Pulmonary artery endothelial cell (primary cell): ENCODE data around the gene TAF1C. TPM values are rescaled to one million over a fixed set of nuclear protein-coding genes. Genes with fewer than 3 reads are reported as not detected.
"Not testable (repeated sequence)": the region's sequence is repeated elsewhere in the genome, so short reads cannot be mapped to it uniquely, and the experiment has no call there.

ENCODE experiments used
- DNase-seq: peaks from one replicate; pipeline ENCODE4 v3.0.0-alpha.2; 2011; ENCODE audit warnings: low read depth, low spot score
- total RNA-seq: library from RNA; depleted of rRNA; stranded (reverse); fragments of >200 nt; gene quantifications from 2 replicates; pipeline ENCODE4 v1.2.3, GENCODE V29; 2014

TAF1C gene
- total RNA-seq = 13.8 and 21.9 TPM in 2 replicates

DNA sequence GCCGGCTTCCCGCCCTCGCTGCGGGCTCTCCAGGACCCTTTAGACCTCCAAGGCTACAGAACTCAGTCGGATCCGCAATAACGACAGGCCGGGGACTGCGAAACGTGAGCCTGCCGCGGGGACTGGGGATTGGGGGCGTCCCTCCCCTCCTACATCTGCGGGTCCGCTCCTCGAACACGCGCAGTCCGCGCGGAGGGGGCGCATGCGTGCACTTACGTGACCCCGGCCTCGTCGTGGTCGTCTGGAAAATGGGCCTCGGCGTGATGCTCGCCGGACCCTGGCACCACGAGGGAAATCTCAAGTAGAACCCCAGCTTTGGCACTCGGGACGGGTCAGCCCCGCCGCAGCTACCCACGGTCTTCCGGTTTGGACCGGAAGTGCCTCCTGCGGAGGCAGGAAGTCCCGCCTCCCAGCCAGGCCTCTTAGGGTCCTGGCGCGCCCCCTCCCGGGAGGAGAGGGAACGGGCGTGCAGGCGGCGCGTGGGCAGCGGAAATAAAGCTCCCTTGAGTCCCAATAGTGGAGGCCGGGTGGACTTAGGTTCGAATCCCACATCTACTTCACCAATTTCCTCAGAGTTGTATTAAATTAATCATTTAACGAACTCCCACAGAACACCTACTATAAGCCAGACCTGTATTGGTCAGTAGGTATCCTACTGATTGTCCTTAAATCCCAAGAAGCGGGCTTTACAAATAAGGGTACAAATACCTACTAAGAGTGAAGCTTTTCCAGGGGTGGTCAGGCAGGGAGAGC, at the start of gene TAF1C:
Gene TAF1C, minus strand, starts transcription at position 373 of the 753 bp plus-strand sequence. CDS start 2,069 bp downstream, outside the sequence.
- peak; percentile 78 for DNase-seq

DNA sequence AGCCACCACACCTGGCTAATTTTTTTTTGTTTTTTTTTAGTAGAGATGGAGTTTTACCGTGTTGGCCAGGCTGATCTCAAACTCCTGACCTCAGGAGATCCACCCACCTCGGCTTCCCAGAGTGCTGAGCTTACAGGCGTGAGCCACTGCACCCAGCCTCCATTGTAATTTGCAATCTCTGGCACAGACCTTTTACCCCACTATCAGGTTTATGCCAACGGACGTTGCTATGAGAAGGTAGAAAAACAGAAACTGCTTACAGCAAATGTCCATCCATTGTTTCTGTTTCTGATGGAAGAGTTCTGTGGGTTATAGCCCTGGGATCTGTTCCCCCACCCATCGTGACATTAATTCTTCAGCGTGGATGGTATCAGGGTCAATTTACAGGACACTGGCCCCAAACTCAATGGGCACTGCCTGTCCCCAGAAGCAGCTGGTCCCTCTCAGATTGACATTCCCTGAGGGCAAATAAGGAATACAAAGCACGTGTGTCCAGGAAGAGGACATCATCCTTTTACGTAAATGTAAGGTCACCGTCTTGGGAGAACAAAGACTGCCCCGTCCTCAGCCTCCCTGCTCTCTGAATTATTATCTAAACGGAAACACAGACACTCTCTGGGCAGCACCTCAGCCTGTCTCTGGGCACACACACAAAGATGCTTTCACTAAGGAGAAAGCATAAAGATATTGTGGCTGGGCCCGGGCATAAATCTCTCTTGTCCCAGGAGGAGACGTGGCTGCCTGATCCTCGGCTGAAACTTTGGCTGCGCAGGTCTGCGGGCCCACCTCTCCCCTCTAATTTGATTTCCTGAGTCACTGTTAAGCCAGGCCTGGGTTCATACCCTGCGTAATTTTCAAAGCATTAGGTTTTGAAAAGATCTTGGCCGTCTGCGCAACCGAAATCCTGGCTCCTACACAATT, 47.7 kb upstream of the TAF1C start:
- no peak for DNase-seq

GRCh38 chr16:84233748-84234147, 46.9 kb upstream of the TAF1C start:
- no peak for DNase-seq

- DNase-seq = no peak
Measured at GRCh38 chr16:84232969-84233368, 46.1 kb upstream of the TAF1C start.

GRCh38 chr16:84232060-84232459, 45.2 kb upstream of the TAF1C start:
- no peak for DNase-seq

DNA sequence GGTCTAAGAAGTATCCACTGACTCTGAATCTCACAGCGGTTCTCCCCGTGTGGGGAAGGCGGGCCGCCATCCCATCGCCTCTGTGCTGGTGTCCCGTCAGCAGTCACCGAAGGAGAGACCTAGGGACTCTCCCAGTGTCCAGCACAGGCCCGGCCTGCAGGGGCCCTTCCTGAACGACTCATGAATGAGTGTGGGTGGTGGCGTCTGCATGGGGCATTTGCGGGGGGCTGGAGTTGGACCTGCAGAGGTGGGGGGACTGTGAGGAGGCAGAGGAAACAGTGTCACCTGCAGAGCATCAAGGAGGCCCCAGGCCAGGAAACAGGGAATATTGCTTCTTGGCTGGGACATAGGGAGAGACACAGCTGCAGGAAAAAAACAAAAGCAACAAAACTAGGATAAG, 42.6 kb upstream of the TAF1C start:
- no peak for DNase-seq

DNA sequence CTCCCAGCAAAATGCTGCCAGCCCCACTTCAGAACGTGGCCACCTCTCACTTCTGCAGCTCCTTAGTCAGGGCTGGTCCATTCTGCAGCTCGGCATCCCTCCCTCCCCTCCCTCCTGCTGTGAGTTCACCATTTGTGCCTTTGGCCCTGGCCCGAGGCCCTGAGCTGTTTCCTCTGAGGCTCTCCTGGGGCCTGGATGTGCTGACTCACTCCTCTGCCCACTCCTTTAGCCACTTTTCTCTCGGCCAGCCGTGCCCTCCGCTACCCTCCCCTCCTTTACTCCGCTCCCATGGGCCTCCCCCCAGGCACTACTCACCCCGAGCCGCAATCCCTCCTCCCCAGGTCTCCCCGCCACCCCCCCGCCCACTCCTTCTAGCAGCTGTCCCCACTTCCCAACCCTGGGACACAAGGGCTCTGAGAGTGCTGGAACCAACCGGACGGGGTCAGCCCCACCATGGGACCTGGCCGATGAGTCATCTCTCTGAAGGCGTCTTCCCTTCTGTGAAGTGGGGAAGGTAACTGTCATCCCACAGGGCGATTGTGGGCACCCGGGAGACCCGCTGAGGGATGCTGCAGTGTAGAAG, 41.5 kb upstream of the TAF1C start:
- peak; percentile 46 for DNase-seq

GRCh38 chr16:84227548-84227947, 40.7 kb upstream of the TAF1C start:
- no peak for DNase-seq

- no peak for DNase-seq
Measured at GRCh38 chr16:84226026-84226425, 39.2 kb upstream of the TAF1C start.

DNA sequence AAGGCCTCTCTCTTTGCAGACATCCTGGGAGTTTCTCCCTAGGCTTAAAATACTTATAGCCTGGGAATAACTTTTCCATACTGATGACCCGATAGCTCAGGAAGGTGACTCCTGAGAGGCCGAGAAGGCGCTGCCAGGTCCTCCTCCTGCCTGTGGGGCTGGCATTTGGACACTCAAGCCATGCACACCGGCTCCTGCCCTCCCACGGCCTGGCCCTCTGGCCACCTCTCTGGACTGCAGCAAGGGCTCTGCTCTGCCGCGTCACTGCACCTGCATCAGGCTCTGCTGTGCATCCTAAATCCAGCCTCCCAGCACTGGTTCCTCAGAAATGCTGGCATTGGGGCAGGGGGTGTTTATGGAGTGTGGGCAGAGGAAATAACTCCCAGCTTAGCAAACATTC, 38.7 kb upstream of the TAF1C start:
- no peak for DNase-seq

DNA sequence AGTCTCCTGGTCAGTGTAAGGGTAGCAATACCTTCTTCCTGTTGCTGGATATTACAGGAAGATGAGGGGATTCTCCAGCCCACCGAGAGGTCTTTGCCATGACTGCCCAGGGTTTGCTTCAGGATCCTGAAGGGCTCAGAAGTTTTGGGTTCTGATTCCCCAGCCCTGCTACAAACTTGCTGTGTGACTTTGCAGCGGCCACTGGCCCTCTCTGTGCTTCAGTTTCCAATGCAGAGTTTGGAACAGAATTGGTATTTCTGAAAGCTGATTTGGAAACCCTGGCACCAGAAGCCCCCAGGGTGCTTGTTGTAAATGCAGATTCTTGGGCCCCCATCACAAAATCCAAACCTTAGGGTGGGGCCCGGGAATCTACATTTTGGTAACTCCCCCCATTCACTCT, 38.3 kb upstream of the TAF1C start:
- DNase-seq = no peak

GRCh38 chr16:84224554-84224953, 37.7 kb upstream of the TAF1C start:
- no peak for DNase-seq

DNA sequence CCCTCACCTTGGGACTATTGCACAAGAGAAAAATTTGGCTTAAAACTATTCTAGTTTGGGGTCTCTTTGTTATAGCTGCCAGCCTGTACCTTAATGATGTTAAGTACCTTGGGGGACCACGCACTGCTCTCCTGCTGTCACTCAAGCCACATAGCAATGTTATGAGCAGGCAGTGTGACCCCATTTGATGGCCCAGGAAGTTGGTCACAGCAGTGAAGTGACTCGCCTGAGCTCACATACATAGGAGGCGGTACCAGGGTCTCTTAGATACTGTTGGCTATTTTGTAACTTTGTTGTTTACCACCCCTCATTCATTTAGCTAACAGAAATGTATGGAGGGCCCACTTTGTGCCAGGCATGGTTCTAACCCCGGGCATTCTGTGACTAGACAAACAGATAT, 36.6 kb upstream of the TAF1C start:
- no peak for DNase-seq

DNA sequence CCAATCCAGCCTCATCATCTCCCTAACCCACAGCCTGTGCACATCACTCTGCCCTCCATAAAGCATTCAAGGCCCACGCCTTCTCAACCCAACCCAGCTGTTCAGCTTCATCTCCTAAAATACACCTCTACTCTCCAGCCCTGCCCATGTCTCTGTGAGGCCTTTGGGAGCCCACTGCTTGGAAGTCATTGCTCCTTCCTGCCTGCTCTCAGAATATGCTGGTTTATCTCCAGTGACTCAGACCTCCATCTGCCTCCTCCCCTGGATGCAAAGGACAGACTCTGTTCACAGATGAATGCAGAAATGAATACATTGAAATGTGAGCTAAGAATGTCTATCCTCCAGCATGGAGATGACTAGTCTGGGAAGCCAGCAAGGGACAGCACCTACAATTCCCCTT, 34.0 kb upstream of the TAF1C start:
- no peak for DNase-seq

GRCh38 chr16:84218956-84219355, 32.1 kb upstream of the TAF1C start:
- DNase-seq = no peak

- DNase-seq = no peak
Measured at GRCh38 chr16:84218176-84218823, 31.4 kb upstream of the TAF1C start.

GRCh38 chr16:84216144-84216543, 29.3 kb upstream of the TAF1C start:
- DNase-seq = not testable (repeated sequence)

DNA sequence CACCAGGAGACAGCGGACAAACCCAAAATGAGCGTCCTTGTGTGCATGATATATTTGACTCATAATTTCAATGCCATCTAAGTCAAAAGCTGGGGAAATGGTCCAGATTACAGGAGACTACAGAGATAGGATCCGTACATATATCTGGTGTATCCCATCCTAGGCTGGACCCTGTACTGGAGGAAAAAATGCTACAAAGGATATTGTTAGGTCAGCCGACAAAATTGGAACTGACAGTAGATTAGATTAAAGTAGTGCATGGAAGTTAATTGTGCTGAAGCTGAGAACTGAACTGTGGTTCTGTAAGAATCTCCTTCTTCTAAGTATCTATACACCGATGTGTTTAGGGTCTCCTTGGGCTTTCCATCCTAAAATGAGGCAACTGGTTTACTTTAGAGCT, 28.7 kb upstream of the TAF1C start:
- no peak for DNase-seq

DNA sequence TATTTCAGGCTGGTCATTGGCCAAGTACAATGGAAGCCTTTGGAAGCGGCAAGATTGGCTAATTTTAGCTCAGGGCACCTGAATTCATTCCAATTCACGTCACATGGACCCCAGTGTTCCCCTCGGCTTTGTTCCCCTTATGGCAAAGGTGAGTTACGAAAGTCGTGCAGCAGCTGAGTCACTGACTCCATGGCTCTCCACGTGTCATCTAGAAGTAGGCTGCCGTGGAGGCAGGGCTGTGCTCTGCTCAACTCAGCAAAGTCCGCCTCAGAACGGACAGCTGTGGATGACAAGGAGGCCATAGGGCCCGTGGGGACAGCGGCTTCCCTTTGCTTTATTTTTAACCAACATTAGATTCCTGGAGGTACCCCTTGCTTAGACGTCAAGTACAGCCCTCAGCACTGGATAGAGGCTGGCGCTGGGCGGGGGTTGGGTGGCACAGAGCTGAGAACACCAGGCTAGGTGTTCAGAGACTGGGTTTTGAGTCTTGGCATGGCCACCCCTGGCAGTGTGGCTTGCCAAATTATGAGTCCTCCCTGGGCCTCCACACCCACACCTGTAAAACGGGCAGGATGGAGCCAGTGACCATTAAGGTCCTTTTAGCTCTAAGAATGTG, 27.7 kb upstream of the TAF1C start:
- no peak for DNase-seq

- DNase-seq = no peak
Measured at GRCh38 chr16:84212631-84213030, 25.8 kb upstream of the TAF1C start.

DNA sequence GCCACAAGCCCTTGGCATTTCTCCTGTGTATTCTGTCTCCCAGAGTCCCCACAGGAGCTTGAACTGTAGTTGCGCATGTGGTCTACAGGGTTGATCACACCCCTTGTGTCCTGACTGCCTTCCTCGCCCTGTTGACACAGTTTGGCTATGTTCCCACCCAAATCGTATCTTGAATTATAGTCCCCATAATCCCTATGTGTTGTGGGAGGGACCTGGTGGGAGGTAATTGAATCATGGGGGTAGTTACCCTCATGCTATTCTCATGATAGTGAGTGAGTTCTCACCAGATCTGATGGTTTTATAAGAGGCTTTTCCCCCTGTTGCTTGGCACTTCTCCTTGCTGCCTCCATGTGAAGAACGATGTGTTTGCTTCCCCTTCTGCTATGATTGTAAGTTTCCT, 25.3 kb upstream of the TAF1C start:
- DNase-seq = no peak
